ENCODE measurements around the gene IRF3.

IRF3 gene

DNA sequence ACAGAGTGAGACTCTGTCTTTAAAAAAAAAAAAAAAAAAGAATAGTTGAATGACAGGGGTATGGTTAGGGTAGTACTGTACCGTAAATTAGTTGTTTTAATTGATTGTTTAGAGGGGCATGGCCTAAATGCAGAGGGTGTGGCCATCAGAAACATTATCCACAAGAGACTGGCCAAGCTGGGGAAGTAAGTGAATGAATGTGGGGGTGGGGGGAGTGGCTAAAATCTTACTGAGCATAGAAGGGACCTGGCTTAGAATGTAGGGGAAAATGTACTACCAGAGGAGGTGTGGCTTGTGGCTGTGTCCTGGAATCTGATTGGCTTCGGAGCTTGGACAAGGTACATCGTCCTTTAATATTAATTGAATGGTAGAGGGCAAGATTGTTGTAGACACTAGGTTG is 3.9 kb upstream of the IRF3 start:
- no peak for DNase-seq (ENCODE audit: low read depth)

DNA sequence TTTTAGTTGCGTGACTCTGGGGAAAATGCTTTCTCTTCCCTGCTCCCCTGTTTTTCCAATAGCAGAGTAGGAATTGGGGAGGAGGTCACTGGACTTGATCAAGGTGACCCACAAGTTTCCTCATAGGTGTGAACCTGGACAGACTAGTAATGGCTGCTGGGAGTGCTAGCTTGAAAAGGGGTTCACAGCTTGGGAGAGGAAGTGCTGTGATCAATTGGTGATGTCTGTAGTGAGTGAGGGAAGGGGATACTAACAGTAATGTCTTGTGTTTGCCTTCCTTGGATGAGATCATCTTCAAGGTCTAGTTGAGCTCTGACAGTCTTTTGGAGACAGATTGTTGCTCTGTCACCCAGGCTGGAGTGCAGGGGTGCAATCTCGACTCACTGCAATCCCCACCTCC is 1.8 kb upstream of the IRF3 start:
- no peak for DNase-seq (ENCODE audit: low read depth)

DNA sequence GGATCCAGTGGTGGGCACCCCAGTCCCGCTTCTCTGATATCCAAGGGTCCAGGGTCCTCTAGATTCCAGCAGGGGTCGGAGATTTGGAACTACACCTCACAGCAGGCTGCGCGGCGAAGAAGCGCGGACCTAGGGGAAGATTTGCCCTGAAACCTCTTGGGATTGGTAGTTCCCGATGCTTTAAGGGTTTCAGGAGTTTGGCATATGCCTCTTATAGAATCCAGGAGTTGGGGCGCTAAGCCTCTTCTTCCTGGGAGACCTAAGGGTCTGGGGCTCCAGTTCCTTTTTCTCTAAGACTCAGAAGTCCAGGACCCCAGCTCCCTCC is 425 bp upstream of the IRF3 start:
- no peak for DNase-seq (ENCODE audit: low read depth)

DNA sequence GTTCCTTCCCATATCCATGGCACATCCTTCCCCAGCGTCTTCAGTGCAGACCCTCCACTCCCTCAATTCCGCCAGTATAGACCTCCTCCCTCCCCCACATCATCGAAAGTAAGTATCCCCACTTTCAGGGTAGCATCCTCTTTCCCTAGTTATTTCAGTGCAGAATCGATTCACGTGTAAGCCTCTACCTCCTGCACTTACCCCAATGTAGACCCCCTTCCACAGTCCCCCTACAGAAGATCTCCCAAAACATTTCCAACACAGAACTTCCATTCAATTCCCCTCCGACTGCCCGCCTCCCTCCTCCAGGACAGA is 664 bp downstream of the IRF3 start:
- DNase-seq (ENCODE audit: low read depth) = no peak

DNA sequence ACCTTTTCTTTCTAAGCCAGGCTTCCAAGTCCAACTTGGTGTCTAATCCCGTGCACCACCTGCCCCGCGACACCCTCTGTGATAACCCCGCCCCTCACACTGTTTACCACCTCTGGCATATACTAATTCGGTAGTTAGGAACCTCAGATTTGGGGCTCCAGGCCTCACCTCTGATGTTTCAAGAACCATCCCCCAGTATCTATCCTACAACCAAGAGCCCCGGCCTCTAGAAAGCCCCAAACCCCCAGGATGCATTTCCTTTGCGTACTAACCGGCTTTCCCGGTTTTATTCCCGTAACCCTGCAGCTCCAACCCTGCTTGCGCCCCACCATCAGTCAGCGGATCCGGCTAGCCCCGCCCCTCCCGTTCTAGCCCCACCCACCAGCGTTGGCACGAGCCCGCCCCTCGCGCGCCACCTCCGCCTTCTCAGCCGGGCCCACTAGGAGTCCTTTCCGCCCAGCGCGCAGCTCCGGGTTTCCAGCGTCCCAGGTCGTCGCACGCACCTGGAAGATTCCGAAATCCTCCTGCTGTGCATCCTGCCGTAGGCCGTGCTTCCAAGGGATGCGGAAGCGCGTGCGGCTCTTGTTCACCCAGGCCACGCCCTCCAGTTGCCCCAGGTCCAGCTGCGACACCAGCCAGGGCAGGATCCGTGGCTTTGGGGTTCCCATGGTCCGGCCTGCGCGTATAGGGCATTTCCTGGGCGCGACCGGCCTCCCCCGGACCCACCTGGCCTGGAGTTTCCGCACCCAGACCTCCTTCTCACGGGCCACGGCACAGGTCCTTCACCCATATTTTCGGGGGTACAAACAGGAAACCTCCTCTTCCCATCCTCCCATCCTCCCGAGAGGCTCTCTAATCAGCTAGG is 1.3 kb downstream of the IRF3 start:
- peak; percentile 90 for DNase-seq (ENCODE audit: low read depth)

DNA sequence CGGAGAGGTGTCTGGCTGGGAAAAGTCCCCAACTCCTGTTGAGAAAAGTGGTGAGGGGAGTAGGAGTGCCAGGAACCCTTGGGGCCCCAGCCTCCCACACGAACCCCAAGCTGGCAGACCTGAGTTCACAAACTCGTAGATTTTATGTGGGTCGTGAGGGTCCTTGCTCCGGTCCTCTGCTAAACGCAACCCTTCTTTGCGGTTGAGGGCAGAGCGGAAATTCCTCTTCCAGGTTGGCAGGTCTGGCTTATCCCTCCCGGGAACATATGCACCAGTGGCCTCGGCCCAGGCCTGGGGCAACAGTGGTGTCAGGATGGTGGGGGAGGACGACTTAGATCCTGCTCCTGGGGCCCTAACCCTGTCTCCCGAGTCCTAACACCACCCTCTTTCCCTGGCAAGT is 2.4 kb downstream of the IRF3 start:
- DNase-seq (ENCODE audit: low read depth) = no peak

DNA sequence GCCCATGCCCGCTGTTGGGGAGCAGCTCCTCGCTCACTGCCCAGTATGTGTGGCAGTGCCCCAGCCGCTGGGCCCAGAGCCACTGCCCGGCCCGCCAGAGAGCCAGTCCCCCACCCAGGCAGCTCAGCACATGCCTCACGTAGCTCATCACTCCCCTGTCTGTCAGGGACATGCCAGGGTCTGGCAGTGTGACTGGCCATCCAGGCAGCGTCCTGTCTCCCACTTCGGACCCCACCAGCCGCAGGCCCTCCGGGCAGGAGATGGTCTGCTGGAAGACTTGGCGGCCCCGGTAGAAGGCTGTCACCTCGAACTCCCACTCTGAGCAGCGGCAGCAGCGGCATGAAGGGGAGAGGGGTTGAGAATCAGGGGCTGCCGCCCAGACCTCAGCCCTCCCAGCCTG is 3.6 kb downstream of the IRF3 start:
- DNase-seq (ENCODE audit: low read depth) = no peak

DNA sequence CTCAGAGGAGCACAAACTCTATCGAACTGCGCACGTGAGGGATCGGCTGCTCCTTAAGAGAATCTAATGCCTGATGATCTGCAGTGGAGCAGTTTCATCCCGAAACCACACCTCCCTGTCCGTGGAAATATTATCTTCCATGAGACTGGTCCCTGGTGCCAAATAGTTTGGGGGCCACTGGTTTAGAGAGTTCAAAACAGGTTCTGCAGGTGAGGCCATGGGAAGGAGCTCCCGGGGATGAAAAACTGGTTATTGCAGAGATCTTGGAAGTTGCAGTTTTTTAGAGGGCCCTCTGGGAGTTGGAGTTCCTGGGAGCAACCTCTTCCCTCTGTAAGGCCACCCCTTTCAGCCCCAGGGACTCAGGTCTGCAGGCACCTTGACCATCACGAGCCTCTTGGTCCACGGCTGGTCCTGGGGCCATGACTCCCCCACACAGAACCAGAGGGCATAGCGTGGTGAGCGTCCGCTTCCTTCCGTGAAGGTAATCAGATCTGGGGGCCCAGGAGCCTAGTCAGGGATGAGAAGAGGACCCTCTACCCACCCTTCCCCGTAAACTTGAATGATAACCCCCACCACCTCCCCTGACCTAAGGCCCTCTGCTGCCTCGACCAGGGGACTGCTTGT is 5.2 kb downstream of the IRF3 start:
- no peak for DNase-seq (ENCODE audit: low read depth)

DNA sequence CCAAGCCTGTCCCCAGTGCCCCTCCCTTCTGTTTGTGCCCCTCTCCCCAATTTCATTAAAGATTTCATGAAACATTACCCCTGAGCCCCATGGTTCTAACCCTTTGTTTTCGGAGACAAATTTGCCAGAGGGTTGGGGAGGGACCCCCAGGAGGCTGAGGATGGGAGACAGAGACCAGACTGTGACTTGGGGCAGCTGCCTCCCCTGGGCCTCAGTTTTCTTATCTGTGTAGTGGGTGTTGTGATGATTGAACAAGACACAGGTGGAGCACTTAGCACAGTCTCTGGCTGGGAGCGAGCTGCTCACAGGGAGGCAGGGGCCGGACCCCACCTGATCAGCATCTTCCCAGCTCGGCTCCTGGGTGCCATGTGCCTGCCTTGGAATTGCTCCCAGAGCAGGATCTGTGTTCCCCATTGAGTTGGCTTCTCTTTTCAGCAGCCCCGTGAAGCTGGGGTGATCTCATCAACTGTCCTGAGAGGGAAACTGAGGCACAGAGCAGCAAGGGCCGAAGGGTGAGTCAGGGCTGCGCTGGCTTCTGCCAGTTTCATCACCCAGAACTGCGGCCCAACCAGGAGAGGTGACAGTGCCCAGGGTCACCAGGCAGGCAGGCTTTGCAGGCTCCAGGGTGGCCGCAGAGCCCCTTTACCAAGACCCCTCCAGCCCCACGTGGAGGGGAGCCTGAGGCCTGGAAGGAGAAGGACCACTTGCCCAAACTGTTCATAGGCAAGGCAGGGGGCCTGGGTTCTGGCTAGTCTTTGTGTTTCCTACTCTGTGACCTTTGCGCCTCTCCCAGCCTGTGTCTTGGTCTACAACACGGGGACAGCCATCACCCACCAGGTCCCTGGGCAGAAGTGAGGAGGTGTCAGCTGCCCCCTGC is 6.9 kb downstream of the IRF3 start:
- DNase-seq (ENCODE audit: low read depth) = no peak

DNA sequence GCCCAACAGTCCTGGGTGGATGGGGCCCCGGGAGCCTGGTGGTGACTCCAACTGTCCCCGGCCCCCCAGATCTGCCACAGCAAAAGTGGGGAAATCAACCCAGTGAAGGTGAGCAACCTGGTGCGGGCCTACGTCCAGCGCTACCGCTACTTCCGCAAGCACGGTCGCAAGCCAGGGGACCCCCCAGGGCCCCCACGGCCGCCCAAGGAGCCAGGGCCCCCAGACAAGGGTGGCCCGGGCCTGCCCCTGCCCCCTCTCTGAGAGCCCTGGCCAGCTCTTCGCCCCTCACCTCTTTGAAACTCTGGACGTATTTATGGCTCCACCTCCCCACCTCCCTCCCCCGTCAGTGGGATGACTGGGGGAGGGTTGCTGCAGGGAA is 7.5 kb downstream of the IRF3 start:
- DNase-seq (ENCODE audit: low read depth) = no peak

DNA sequence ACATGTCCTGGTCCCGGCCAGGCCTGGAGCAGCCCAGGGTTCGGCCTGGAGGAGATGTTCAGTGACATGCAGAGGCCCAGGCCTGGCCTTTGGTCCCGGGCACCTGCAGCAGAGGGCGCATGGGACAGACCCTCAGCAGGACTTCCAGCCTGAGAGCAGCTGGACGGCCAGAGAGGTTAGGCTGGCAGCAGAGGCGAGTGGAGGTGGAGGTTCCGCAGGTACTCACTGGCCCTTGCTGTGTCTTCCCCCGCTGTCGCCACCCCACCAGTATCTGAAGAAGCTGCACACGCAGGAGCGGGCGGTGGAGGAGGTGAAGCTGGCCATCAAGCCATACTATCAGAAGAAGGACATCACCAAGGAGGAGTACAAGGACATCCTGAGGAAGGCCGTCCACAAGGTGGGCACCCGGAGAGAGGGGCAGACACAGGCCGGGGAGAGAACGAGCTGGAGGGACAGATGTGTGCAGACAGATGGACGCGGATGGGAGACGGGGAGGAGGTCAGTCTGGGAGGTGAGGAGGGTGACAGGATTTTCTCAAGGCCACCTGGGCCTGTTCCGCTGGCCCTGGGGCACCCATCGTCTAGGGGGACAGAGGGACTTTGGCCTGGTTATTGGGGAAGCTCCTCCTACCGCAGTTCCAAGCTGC is 8.0 kb downstream of the IRF3 start:
- DNase-seq (ENCODE audit: low read depth) = no peak

DNA sequence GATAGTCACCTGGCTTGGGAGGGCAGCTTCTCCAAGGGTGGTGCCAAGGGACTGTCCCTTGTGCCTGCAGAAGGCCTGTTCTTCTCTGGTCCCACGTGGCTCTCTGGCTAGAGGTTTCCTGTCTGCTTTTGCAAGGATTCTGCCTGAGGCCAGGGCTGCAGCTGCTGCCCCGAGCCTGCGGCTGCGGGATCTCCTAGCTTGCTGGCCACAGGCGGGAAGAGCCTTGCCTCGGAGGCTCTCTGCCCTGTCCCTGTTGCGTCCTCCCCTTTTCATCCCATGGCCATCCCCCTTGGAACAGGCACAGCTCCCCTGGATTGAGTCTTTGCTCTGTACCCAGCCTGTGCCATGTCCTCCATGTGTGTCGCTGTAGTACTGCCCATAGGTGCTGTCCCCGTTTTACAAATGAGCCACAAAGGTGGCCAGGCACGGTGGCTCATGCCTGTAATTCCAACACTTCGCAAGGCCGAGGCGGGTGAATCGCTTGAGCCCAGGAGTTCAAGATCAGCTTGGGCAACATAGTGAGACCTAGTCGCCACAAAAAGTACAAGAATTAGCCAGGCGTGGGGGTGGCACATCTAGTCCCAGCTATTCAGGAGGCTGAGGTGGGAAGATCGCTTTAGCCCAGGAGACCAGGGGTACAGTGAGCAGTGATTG is 9.1 kb downstream of the IRF3 start:
- DNase-seq (ENCODE audit: low read depth) = no peak

DNA sequence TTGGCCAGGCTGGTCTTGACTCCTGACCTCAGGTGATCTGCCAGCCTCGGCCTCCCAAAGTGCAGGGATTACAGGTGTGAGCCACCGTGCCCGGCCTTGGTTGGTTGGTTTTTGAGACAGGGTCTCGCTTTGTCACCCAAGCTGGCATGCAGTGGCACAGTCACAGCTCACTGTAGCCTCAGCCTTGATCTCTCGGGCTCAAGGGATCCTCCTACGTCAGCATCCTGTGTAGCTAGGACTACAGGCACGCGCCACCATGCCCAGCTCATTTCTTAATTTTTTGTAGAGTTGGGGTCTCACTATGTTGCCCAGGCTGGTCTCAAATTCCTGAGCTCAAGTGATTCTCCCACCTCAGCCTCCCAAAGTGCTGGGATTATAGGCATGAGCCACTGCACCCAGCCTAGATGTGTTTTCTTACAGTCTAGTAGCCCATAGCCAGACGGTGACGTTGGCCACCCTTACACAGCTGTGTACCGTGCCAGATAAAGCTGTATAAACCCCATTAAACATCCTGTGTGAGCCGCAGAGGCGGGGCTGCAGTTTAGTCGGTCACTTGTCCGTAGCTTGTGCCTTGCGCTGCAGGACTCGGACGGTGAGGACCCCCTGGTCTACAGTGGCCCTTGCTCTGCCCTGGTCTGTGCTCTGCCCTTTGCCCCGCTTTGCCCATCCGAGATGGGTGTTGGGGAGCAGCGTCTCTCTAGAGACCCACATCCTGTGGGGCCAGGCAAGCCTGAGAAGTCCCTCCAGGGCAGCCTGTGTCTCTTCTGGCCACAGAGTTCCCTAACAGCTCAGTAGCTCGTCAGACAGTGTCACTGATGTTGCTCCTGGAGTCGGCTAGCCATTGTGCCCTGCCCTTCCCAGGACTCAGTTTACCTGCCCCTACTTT is 9.8 kb downstream of the IRF3 start:
- no peak for DNase-seq (ENCODE audit: low read depth)

DNA sequence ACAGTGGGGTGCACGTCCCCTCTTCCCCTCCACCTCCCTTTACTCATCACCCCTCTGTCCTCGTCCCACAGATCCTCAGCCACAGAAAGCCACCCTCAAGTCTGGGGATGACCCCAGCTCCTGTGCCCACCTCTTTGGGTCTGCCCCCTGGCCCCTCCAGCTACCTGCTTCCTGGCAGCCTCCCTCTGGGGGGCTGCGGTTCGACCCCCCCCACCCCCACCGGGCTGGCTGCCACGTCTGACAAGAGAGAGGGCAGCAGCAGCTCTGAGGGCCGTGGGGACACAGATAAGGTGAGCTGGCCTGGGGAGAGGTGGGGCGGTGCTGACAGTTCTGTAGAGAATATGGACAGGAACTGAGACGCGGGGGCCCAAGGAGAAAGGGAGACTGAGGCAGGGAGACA is 11.1 kb downstream of the IRF3 start:
- no peak for DNase-seq (ENCODE audit: low read depth)

DNA sequence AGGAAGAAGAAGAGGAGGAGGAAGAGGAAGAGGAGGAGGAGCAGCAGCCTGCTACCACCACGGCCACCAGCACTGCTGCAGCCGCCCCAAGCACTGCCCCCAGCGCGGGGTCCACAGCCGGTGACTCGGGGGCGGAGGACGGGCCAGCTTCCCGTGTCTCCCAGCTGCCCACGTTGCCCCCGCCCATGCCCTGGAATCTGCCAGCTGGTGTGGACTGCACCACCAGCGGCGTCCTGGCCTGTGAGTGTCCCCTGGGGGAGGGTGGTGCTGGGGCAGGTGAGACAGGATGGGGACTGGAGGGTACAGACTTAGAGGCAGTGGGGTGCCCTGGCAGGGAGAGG is 12.2 kb downstream of the IRF3 start:
- DNase-seq (ENCODE audit: low read depth) = no peak

DNA sequence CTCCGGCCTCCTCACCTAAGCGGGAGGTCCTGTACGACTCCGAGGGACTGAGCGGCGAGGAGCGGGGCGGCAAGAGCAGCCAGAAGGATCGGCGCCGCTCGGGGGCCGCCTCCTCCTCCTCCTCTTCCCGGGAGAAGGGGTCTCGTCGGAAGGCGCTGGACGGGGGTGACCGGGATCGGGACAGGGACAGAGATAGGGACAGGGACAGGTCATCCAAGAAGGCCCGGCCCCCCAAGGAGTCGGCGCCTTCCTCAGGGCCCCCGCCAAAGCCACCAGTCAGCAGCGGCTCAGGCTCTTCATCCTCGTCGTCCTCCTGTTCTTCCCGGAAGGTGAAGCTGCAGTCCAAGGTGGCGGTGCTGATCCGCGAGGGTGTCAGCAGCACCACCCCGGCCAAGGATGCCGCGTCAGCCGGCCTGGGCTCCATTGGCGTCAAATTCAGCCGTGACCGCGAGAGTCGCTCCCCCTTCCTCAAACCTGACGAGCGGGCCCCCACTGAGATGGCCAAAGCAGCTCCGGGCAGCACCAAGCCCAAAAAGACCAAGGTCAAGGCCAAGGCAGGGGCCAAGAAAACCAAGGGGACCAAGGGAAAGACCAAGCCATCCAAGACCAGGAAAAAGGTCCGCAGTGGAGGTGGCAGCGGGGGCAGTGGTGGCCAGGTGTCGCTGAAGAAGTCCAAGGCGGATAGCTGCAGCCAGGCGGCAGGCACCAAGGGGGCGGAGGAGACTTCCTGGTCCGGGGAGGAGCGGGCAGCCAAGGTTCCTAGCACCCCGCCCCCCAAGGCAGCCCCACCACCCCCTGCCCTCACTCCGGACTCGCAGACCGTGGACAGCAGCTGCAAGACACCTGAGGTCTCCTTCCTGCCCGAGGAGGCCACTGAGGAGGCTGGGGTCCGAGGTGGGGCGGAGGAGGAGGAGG is 12.8 kb downstream of the IRF3 start:
- DNase-seq (ENCODE audit: low read depth) = no peak

DNA sequence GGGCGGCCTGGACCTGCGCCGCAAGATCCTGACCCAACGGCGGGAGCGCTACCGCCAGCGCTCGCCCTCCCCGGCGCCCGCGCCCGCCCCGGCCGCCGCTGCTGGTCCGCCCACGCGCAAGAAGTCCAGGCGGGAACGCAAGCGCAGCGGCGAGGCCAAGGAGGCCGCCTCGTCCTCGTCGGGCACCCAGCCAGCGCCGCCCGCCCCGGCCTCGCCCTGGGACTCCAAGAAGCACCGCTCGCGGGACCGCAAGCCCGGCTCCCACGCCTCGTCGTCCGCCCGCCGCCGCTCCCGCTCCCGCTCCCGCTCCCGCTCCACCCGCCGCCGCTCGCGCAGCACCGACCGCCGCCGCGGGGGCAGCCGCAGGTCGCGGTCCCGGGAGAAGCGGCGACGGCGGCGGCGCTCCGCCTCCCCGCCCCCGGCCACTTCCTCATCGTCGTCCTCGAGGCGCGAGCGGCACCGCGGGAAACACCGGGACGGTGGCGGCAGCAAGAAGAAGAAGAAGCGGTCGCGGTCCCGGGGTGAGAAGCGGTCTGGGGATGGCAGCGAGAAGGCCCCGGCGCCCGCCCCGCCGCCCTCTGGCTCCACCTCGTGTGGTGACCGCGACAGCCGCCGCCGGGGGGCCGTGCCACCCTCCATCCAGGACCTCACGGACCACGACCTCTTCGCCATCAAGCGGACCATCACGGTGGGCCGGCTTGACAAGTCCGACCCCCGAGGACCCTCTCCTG is 13.7 kb downstream of the IRF3 start:
- no peak for DNase-seq (ENCODE audit: low read depth)

DNA sequence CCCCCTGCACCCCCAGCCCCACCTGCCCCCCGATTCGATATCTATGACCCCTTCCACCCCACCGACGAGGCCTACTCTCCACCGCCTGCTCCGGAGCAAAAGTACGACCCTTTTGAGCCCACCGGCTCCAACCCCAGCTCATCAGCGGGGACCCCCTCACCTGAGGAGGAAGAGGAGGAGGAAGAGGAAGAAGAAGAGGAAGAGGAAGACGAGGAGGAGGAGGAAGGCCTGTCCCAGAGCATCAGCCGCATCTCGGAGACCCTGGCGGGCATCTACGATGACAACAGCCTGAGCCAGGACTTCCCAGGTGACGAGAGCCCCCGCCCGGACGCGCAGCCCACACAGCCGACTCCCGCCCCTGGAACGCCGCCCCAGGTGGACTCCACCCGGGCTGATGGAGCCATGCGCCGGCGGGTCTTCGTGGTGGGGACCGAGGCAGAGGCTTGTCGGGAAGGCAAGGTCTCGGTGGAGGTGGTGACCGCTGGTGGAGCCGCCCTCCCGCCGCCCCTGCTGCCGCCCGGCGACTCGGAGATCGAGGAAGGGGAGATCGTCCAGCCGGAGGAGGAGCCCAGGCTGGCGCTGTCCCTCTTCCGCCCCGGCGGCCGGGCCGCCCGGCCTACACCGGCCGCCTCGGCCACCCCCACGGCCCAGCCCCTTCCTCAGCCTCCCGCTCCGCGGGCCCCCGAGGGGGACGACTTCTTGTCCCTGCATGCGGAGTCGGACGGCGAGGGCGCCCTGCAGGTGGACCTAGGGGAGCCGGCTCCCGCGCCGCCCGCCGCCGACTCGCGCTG is 14.4 kb downstream of the IRF3 start:
- DNase-seq (ENCODE audit: low read depth) = no peak

DNA sequence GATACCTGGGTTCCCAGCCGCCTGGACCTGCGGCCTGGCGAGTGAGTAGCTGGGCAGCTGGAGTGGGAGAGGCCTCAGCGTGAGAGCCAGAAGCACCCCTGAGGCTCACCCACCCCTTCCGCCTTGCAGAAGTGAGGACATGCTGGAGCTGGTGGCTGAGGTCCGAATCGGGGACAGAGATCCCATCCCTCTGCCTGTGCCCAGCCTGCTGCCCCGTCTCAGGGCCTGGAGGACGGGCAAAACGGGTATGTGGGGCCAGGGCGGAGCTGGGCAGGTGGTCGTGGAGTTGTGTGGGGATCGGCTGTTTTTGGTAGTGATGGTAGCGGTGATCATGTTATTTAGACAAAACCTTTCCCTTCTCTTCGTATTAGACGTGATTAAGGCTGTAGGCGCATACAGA is 19.1 kb downstream of the IRF3 start:
- no peak for DNase-seq (ENCODE audit: low read depth)

All from stimulated activated CD8-positive, alpha-beta memory T cell treated with anti-CD3 and anti-CD28 coated beads, Interleukin-15, amount 100 ng/mL, for 24 hours (primary cell).